Germinal center (tissue), 1 donor: ENCODE results near the gene CACNA1A.
"Not testable (repeated sequence)": the region's sequence is repeated elsewhere in the genome, so short reads cannot be mapped to it uniquely, and the experiment has no call there.

Source experiments
- DNase-seq: peaks from one replicate; pipeline ENCODE4 v3.0.0; 2012; ENCODE audit warnings: mixed read lengths, low spot score

CACNA1A gene

DNA sequence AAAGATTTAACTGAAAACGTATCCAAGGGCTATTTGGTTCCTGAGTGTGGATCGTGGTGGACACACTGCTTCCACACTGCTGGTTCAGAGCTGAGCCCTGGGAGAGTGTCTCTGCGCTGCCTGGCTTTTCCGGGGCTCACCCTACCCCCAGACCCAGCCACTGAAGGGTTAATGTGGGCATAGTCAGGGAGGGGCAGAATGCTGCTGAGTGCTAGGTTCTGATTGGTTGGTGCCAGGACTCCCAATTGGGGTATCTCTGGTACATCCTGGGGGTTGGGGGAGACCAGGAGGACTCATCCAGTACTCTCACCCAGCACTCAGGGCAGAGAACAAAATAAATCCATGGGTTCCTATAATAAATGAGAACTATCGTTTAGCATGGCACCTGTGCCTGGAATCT, 142.3 kb downstream of the CACNA1A start:
- DNase-seq, result no peak

DNA sequence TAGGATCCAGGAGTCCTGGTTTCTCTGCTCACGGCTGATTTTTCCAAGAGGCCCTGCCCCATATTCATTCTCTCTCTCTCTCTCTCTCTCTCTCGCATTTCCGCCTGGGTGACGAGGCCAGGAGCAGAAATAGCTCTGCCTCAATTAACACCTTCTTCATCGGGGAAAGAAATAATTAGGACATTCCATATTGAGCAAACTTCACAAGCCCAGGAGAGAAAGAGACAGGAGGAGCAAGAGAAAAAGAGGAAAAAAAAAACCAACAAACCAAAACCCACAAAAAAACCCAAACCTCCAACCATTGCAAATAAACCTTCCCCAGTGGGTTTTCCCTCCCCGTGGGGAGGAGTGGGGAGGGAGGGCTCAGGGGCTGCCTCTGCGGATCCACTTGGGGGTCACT, 143.0 kb downstream of the CACNA1A start:
- no peak for DNase-seq

DNA sequence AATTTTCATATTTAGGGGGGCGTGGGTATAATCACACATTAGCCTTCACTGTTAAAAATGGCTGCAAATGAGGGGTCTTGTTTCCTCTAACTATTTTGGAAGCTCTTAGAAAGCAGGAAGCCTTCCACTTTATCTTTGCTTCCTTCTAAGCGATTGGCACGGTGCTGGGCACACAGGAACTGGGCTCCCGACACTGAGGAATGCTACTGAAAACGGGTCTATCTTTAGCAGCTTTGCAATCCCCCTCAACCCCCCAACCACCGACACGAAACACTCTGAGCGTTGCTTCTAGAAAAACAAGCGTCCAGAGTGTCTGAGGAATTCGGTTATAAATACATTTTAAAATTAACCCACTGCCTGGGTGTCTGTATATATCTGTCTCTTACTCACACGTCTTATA, 143.6 kb downstream of the CACNA1A start:
- DNase-seq, result no peak

DNA sequence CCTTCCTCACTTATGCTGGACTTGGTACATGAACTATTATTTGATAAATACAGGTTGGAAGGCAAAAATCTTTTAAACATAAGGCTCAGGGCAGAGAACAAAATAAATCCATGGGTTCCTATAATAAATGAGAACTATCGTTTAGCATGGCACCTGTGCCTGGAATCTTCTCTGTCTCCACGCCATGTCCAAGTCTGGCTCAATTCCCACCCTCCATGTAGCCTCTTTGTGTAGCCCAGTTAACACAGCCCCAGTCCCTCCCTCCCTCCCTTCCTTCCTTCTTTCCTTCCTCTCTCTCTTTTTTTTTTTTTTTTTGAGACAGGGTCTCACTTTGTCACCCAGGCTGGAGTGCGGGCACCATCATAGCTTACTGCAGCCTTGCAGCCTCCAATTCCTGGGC, 144.6 kb downstream of the CACNA1A start:
- not testable (repeated sequence) for DNase-seq

DNA sequence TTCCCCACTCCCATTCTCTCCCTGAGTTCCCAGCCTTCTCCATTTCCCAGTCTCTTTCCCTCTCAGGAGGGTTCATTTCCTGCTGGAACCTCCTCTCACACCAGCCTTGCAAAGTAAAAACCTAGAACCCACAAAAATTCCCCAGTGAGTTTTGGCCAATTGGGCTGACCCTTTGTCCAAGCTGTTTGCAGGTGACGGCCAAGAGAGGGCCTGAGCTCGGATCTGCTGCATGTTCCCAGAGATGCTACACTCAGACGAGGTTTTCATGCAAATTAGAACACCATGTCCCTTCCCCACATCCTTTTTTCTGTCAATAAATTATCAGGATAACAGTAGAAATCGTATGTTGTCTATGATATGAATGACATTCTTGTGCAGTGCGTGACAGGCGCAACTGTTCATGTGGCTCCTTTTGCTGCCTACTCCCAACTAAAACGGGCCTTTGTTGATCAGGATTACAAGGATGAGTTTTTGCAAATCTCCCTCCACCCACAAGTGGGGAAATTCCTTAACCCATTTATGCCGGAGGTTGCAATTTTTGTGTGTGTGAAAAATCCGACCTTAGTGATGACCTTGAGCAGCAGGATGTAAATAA, 149.5 kb downstream of the CACNA1A start:
- DNase-seq, result no peak

- no peak for DNase-seq
These were observed 150.1 kb downstream of the CACNA1A start for GRCh38 chr19:13356185-13356584.

GRCh38 chr19:13355356-13355755, 150.9 kb downstream of the CACNA1A start:
- DNase-seq, result no peak

DNA sequence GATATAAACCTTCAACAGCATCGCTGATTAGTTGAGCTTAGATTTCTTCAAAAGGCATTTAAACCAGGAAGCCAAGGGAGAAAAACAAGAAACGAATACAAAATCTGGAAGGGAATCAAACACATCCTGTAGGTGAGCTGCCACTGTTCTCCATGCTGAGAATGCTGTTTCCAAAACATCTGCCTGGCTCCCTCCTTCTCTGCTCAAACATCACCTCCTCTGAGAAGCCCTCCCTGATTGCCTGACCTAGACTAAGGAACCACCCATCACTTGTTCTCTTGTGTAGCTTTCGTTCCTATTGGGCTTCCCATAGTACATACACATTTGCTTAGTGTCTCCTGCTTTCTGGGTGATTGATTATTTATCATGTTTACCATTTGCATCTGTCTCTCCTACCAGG, 152.7 kb downstream of the CACNA1A start:
- no peak for DNase-seq

DNA sequence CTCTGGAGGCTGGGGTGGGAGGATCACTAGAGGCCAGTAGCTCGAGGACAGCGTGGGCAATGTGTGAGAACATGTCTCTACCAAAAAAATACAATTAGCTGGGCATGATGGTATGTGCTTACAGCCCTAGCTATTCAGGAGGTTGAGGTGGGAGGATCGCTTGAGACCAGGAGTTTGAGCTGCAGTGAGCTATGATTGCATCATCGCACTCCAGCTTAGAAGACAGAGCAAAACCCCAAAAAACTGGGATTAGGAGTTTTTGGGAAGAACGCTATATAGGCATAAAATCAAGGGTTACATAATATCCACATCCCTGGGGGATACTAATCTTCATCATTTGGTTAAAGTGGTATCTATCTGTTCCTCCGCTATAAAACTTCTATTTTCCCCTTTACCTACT, 155.5 kb downstream of the CACNA1A start:
- no peak for DNase-seq

- DNase-seq, result no peak
These were observed 156.2 kb downstream of the CACNA1A start for GRCh38 chr19:13350072-13350471.

DNA sequence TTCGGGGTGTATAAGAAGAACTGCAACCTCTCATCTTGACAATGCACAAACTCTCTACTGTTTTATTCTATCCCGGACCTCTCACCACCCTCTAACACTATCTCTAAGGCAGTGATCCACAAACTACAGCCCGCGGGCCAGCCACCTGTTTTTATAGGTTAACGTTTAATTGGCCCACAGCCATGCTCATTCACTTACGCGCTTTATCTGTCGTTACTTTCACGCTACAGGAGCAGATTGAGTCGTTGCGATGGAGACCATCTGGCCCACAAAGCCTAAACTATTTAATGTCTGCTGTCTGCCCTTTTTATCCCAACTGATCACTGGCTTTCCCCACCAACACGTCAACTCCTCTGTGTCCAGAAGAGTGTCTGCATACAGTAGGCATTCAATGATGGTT, 158.9 kb downstream of the CACNA1A start:
- DNase-seq, result no peak

DNA sequence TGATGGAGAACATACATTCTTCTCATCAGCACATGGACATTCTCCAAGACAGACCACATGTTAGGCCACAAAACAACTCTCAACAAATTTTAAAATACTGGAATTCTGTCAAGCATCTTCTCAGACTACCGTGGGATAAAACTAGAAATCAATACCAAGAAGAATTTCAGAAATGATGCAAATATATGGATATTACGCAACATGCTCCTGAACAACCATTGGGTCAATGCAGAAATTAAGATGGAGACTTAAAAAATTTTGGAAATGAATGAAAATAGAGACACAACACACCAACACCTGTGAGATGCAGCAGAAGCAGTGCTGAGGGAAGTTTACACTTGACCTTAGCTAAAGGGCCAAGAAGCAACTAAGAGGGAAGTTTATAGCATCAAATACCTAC, 162.8 kb downstream of the CACNA1A start:
- no peak for DNase-seq

GRCh38 chr19:13342672-13343071, 163.6 kb downstream of the CACNA1A start:
- DNase-seq, result no peak

- DNase-seq, result no peak
These were observed 166.4 kb downstream of the CACNA1A start for GRCh38 chr19:13339869-13340268.

GRCh38 chr19:13337181-13337580, 169.1 kb downstream of the CACNA1A start:
- DNase-seq, result no peak

DNA sequence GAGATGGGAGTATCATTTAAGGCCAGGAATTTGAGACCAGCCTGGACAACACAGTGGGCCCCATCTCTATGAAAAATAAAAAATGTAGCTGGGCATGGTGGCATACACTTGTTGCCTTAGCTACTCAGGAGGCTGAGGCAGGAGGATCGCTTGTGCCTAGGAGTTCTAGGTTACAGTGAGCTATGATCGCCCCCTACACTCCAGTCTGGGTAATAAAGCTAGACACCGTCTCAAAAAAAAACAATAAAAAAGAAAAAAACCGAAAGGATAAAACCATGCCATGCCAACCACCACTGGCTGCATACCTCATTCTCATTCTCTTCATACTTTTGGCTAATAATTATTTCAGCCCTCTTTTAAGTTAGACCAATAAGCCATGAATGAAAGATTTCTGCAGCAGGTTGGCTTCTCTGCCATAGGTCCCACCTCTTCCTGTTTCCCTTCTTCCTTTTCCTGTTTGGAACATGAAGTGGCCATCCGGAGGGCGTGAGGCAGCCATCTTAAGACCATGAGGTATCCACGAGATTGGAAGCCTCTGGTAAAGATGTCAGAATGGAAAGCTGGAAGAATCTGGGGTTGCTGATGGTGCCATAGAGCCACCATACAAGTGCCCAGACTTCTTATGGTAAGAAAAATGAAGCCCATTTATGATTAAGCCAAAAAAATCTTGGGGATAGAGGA, 171.3 kb downstream of the CACNA1A start:
- DNase-seq, result no peak

DNA sequence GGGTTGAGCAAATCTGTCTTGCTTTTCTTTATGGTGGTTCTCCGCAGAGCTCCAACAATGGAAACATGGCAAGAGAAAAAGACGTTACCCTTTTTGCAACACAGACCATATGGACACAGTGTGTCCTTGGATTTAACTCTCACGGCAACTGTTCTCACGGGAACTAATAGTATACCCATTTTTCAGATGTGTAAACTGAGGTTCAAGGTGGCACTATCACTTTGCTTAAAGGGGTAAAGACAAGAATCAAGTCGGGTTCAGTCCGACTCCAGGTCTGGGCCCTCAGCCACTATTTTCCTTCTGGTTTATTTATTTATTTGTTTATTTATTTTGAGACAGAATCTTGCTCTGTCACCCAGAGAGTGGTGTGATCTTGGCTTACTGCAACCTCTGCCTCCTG, 176.0 kb downstream of the CACNA1A start:
- no peak for DNase-seq

GRCh38 chr19:13329766-13330165, 176.5 kb downstream of the CACNA1A start:
- DNase-seq, result no peak

- no peak for DNase-seq
These were observed 178.0 kb downstream of the CACNA1A start for GRCh38 chr19:13328241-13328640.

- DNase-seq, result no peak
These were observed 186.8 kb downstream of the CACNA1A start for GRCh38 chr19:13319526-13319925.

DNA sequence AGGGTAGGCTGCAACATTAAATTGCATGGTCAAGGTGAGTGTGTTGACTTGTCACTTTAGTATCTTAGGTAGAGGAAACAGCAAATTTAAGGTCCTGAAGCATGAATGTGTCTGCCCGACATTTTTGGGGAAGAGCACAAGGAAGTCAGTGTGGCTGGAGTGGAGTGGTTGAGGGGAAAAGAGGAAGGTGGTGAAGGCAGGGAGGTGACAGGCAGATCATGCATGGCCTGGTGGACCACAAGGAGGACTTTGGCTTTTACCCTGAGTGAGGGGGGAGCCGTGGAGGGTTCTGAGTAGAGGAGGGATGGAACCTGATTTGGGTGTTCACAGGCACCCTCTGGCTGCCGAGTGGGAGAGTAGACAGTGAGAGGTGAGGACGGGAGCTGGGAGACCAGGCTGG, 188.1 kb downstream of the CACNA1A start:
- no peak for DNase-seq

- no peak for DNase-seq
These were observed 190.8 kb downstream of the CACNA1A start for GRCh38 chr19:13315495-13315894.

DNA sequence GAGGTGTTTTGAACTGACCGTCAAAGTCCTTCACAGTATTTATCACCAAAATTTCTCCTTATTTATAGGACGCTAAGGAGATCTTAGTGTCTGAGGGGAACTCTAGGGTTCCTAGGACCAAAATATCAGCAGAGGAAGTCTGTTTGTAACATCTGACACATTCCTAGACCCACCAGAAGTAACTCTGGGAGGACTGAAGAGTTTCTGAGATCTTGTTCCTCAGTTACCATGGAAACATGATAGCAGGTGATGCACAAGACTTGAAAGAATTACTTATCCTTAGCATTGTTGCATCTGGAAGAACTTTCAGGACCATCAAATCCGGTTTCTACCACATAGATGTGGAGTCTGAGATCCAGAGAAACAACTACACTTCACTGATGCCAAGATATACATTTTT, 191.5 kb downstream of the CACNA1A start:
- no peak for DNase-seq

GRCh38 chr19:13313875-13314274, 192.4 kb downstream of the CACNA1A start:
- DNase-seq, result no peak
